Kidney (tissue), 2 donors: Measurements from ENCODE around the gene ATG4A. TPM values are rescaled to one million over a fixed set of nuclear protein-coding genes. Genes with fewer than 3 reads are reported as not detected.

Experiments used
- polyA plus RNA-seq: library from polyadenylated mRNA; stranded (reverse); fragments of 350-450 nt; fragmentation: Illumina TruSeq; extraction: RNeasy Lipid Tissue Mini Kit (QIAGEN cat#74804); gene quantifications from one replicate; pipeline ENCODE4 v1.2.3, GENCODE V29; 2014; ENCODE audit warnings: low read depth, low replicate concordance; ENCODE audit not compliant: insufficient read depth
- total RNA-seq: library from RNA; stranded (reverse); fragmentation: NEBNext Ultra II Directional; extraction: Animal tissue kit (Norgen Biotek cat#: 25700); gene quantifications from one replicate; pipeline ENCODE4 v1.2.1, GENCODE V29; 2021
- donor health status: DM: yes; HTN: yes; CAD: no.

Gene ATG4A
- total and polyA plus RNA-seq, 2 donors from 2014 or later, result 14.7 to 17.1 TPM

Other genes with a start within 250 kb of the ATG4A start
- gene TEX13B, start 109.4 kb upstream of the ATG4A start, total RNA-seq, result not detected
- not detected for gene TEX13B, start 109.4 kb upstream of the ATG4A start, polyA plus RNA-seq
- gene VSIG1, start 46.7 kb upstream of the ATG4A start, total RNA-seq, result 1.4 TPM
- not detected for gene VSIG1, start 46.7 kb upstream of the ATG4A start, polyA plus RNA-seq
- gene PSMD10, start 236 bp upstream of the ATG4A start, total RNA-seq, result 32.7 TPM
- gene PSMD10, start 236 bp upstream of the ATG4A start, polyA plus RNA-seq, result 36.1 TPM